GM12878 (cell line): Measurements from ENCODE around the gene UFD1. TPM values are rescaled to one million over a fixed set of nuclear protein-coding genes. Genes with fewer than 3 reads are reported as not detected.

Experiments
- polyA plus RNA-seq, 11 experiments: library from polyadenylated mRNA; depleted of rRNA in 4 of 11; unstranded in 6 of 11; stranded (reverse) in 5 of 11; fragments of >200 nt; fragmentation: Nextera tagmentation in 4 of 11; fragmentation: Illumina TruSeq in 1 of 11; extraction: Ambion mirVana in 4 of 11; extraction: Trizol in 1 of 11; gene quantifications; 1 replicate in 1 of 11; 2 replicates in 10 of 11; pipeline versions ENCODE4 v1.2.1 to v1.2.3, GENCODE V29; 2011 to 2016; ENCODE audit warnings: inconsistent platforms in 2 of 11, missing spikeins in 2 of 11, low read depth in 1 of 11
- total RNA-seq, 4 experiments: library from RNA; depleted of rRNA in 3 of 4; stranded (reverse); fragments of >200 nt in 3 of 4; fragmentation: Illumina TruSeq in 1 of 4; extraction: Trizol in 1 of 4; gene quantifications; 2 replicates each; pipeline versions ENCODE4 v1.2.1 to v1.2.3, GENCODE V29; 2013 to 2021

UFD1 gene
- total and polyA plus RNA-seq, 10 of the 15 experiments (the other 5 are each of a cell fraction or from before 2014, with no cell fraction given): 67.2 to 143 (median 117) TPM

Other genes with a start within 250 kb of the UFD1 start
Only the 7 nearest of the 8 such genes appear.
- under 0.01 and 0.05 TPM in 2 replicates for gene CLTCL1, start 187.5 kb downstream of the UFD1 start, total RNA-seq (2014; rRNA removed)
- gene CLTCL1, start 187.5 kb downstream of the UFD1 start, total RNA-seq (2014; rRNA removed; fragmentation: Illumina TruSeq; extraction: Trizol): not detected in 2 replicates
- 0.16 and 0.18 TPM in 2 replicates for gene CLTCL1, start 187.5 kb downstream of the UFD1 start, total RNA-seq (2021)
- gene CLTCL1, start 187.5 kb downstream of the UFD1 start, polyA plus RNA-seq (2011; rRNA removed): 0.07 and 0.35 TPM in 2 replicates
- gene CLTCL1, start 187.5 kb downstream of the UFD1 start, polyA plus RNA-seq (2014; fragmentation: Illumina TruSeq; extraction: Trizol): 0.07 TPM in 1 of 2 replicates, not detected in the other
- gene CLTCL1, start 187.5 kb downstream of the UFD1 start, polyA plus RNA-seq (2014; fragmentation: Nextera tagmentation; extraction: Ambion mirVana): under 1 TPM in 1 of 2 experiments, not detected in 1; 0.04 TPM
- gene CLTCL1, start 187.5 kb downstream of the UFD1 start, polyA plus RNA-seq (2014; rRNA removed): 0.13 TPM in 1 of 2 replicates, not detected in the other
- gene CLTCL1, start 187.5 kb downstream of the UFD1 start, polyA plus RNA-seq (2016; fragmentation: Nextera tagmentation; extraction: Ambion mirVana): under 1 TPM; 0.11 to 0.16 TPM
- gene HIRA, start 47.5 kb downstream of the UFD1 start, total RNA-seq (2014; rRNA removed): 14.7 and 15.6 TPM in 2 replicates
- 12.6 and 13.5 TPM in 2 replicates for gene HIRA, start 47.5 kb downstream of the UFD1 start, total RNA-seq (2014; rRNA removed; fragmentation: Illumina TruSeq; extraction: Trizol)
- 32.2 and 32.7 TPM in 2 replicates for gene HIRA, start 47.5 kb downstream of the UFD1 start, total RNA-seq (2021)
- 10.8 and 19.9 TPM in 2 replicates for gene HIRA, start 47.5 kb downstream of the UFD1 start, polyA plus RNA-seq (2011; rRNA removed)
- 11.5 and 20.2 TPM in 2 replicates for gene HIRA, start 47.5 kb downstream of the UFD1 start, polyA plus RNA-seq (2014; fragmentation: Illumina TruSeq; extraction: Trizol)
- gene HIRA, start 47.5 kb downstream of the UFD1 start, polyA plus RNA-seq (2014; fragmentation: Nextera tagmentation; extraction: Ambion mirVana): under 1 TPM; 0.34 to 0.60 TPM
- 23.5 and 26.6 TPM in 2 replicates for gene HIRA, start 47.5 kb downstream of the UFD1 start, polyA plus RNA-seq (2014; rRNA removed)
- gene HIRA, start 47.5 kb downstream of the UFD1 start, polyA plus RNA-seq (2016; fragmentation: Nextera tagmentation; extraction: Ambion mirVana): 1 to 10 TPM; 2.1 to 2.8 TPM
- 48.0 and 51.9 TPM in 2 replicates for gene MRPL40, start 46.6 kb downstream of the UFD1 start, total RNA-seq (2014; rRNA removed)
- gene MRPL40, start 46.6 kb downstream of the UFD1 start, total RNA-seq (2014; rRNA removed; fragmentation: Illumina TruSeq; extraction: Trizol): 55.9 and 58.1 TPM in 2 replicates
- gene MRPL40, start 46.6 kb downstream of the UFD1 start, total RNA-seq (2021): 41.2 and 42.4 TPM in 2 replicates
- gene MRPL40, start 46.6 kb downstream of the UFD1 start, polyA plus RNA-seq (2011; rRNA removed): 62.3 and 72.3 TPM in 2 replicates
- gene MRPL40, start 46.6 kb downstream of the UFD1 start, polyA plus RNA-seq (2014; fragmentation: Illumina TruSeq; extraction: Trizol): 66.0 and 78.0 TPM in 2 replicates
- 100 to 1,000 TPM; 180 to 207 TPM for gene MRPL40, start 46.6 kb downstream of the UFD1 start, polyA plus RNA-seq (2014; fragmentation: Nextera tagmentation; extraction: Ambion mirVana)
- gene MRPL40, start 46.6 kb downstream of the UFD1 start, polyA plus RNA-seq (2014; rRNA removed): 53.8 and 64.4 TPM in 2 replicates
- gene MRPL40, start 46.6 kb downstream of the UFD1 start, polyA plus RNA-seq (2016; fragmentation: Nextera tagmentation; extraction: Ambion mirVana): 100 to 1,000 TPM; 124 to 131 TPM
- 30.1 and 31.6 TPM in 2 replicates for gene C22orf39, start 31.5 kb downstream of the UFD1 start, total RNA-seq (2014; rRNA removed)
- 17.3 TPM in 2 replicates for gene C22orf39, start 31.5 kb downstream of the UFD1 start, total RNA-seq (2014; rRNA removed; fragmentation: Illumina TruSeq; extraction: Trizol)
- gene C22orf39, start 31.5 kb downstream of the UFD1 start, total RNA-seq (2021): 21.4 and 21.6 TPM in 2 replicates
- 39.9 and 40.8 TPM in 2 replicates for gene C22orf39, start 31.5 kb downstream of the UFD1 start, polyA plus RNA-seq (2011; rRNA removed)
- gene C22orf39, start 31.5 kb downstream of the UFD1 start, polyA plus RNA-seq (2014; fragmentation: Illumina TruSeq; extraction: Trizol): 20.8 and 21.0 TPM in 2 replicates
- gene C22orf39, start 31.5 kb downstream of the UFD1 start, polyA plus RNA-seq (2014; fragmentation: Nextera tagmentation; extraction: Ambion mirVana): 10 to 100 TPM in 1 of 2 experiments, 1 to 10 TPM in 1; 6.7 to 10.9 TPM
- gene C22orf39, start 31.5 kb downstream of the UFD1 start, polyA plus RNA-seq (2014; rRNA removed): 38.8 and 39.9 TPM in 2 replicates
- gene C22orf39, start 31.5 kb downstream of the UFD1 start, polyA plus RNA-seq (2016; fragmentation: Nextera tagmentation; extraction: Ambion mirVana): 10 to 100 TPM; 38.2 to 47.0 TPM
- gene CDC45, start 727 bp upstream of the UFD1 start, total RNA-seq (2014; rRNA removed): 46.9 and 53.0 TPM in 2 replicates
- 40.0 and 40.8 TPM in 2 replicates for gene CDC45, start 727 bp upstream of the UFD1 start, total RNA-seq (2014; rRNA removed; fragmentation: Illumina TruSeq; extraction: Trizol)
- 45.4 and 49.3 TPM in 2 replicates for gene CDC45, start 727 bp upstream of the UFD1 start, total RNA-seq (2021)
- gene CDC45, start 727 bp upstream of the UFD1 start, polyA plus RNA-seq (2011; rRNA removed): 88.5 and 124 TPM in 2 replicates
- gene CDC45, start 727 bp upstream of the UFD1 start, polyA plus RNA-seq (2014; fragmentation: Illumina TruSeq; extraction: Trizol): 63.1 and 69.7 TPM in 2 replicates
- 10 to 100 TPM; 42.8 to 51.2 TPM for gene CDC45, start 727 bp upstream of the UFD1 start, polyA plus RNA-seq (2014; fragmentation: Nextera tagmentation; extraction: Ambion mirVana)
- 55.5 and 59.3 TPM in 2 replicates for gene CDC45, start 727 bp upstream of the UFD1 start, polyA plus RNA-seq (2014; rRNA removed)
- 10 to 100 TPM; 79.1 to 83.4 TPM for gene CDC45, start 727 bp upstream of the UFD1 start, polyA plus RNA-seq (2016; fragmentation: Nextera tagmentation; extraction: Ambion mirVana)
- not detected in 2 replicates for gene CLDN5, start 45.2 kb upstream of the UFD1 start, total RNA-seq (2014; rRNA removed)
- not detected in 2 replicates for gene CLDN5, start 45.2 kb upstream of the UFD1 start, total RNA-seq (2014; rRNA removed; fragmentation: Illumina TruSeq; extraction: Trizol)
- gene CLDN5, start 45.2 kb upstream of the UFD1 start, total RNA-seq (2021): 0.15 TPM in 1 of 2 replicates, not detected in the other
- not detected in 2 replicates for gene CLDN5, start 45.2 kb upstream of the UFD1 start, polyA plus RNA-seq (2011; rRNA removed)
- gene CLDN5, start 45.2 kb upstream of the UFD1 start, polyA plus RNA-seq (2014; fragmentation: Illumina TruSeq; extraction: Trizol): not detected in 2 replicates
- gene CLDN5, start 45.2 kb upstream of the UFD1 start, polyA plus RNA-seq (2014; fragmentation: Nextera tagmentation; extraction: Ambion mirVana): not detected
- not detected in 2 replicates for gene CLDN5, start 45.2 kb upstream of the UFD1 start, polyA plus RNA-seq (2014; rRNA removed)
- not detected for gene CLDN5, start 45.2 kb upstream of the UFD1 start, polyA plus RNA-seq (2016; fragmentation: Nextera tagmentation; extraction: Ambion mirVana)
- 0.34 and 0.65 TPM in 2 replicates for gene SEPTIN5, start 235.3 kb upstream of the UFD1 start, total RNA-seq (2014; rRNA removed)
- 0.13 and 0.51 TPM in 2 replicates for gene SEPTIN5, start 235.3 kb upstream of the UFD1 start, total RNA-seq (2014; rRNA removed; fragmentation: Illumina TruSeq; extraction: Trizol)
- 0.82 and 1.1 TPM in 2 replicates for gene SEPTIN5, start 235.3 kb upstream of the UFD1 start, total RNA-seq (2021)
- 0.19 and 0.43 TPM in 2 replicates for gene SEPTIN5, start 235.3 kb upstream of the UFD1 start, polyA plus RNA-seq (2011; rRNA removed)
- gene SEPTIN5, start 235.3 kb upstream of the UFD1 start, polyA plus RNA-seq (2014; fragmentation: Illumina TruSeq; extraction: Trizol): 0.34 and 1.5 TPM in 2 replicates
- gene SEPTIN5, start 235.3 kb upstream of the UFD1 start, polyA plus RNA-seq (2014; fragmentation: Nextera tagmentation; extraction: Ambion mirVana): not detected
- gene SEPTIN5, start 235.3 kb upstream of the UFD1 start, polyA plus RNA-seq (2014; rRNA removed): 0.46 TPM in 1 of 2 replicates, not detected in the other
- not detected for gene SEPTIN5, start 235.3 kb upstream of the UFD1 start, polyA plus RNA-seq (2016; fragmentation: Nextera tagmentation; extraction: Ambion mirVana)